ENCODE data around the gene NOSIP.

The NOSIP gene

GRCh38 chr19:49602806-49603205, 22.4 kb upstream of the NOSIP start:
- H3K4me3 ChIP-seq (ENCODE audit: control insufficient read depth, low read depth, low read length), result no peak overlapping the region
- DNase-seq (ENCODE audit: low read depth), result no peak
- no peak for TF ChIP-seq CTCF (IDR thresholded peaks at IDR 0.05; ENCODE audit: control insufficient read depth, insufficient read depth, low read depth, low read length, missing control alignments)

- no peak for DNase-seq (ENCODE audit: low read depth)
- H3K4me3 ChIP-seq (ENCODE audit: control insufficient read depth, low read depth, low read length), result no peak overlapping the region
- TF ChIP-seq CTCF (IDR thresholded peaks at IDR 0.05; ENCODE audit: control insufficient read depth, insufficient read depth, low read depth, low read length, missing control alignments), result no peak
Measured at GRCh38 chr19:49601482-49602038, 21.2 kb upstream of the NOSIP start.

GRCh38 chr19:49599378-49600295, 19.3 kb upstream of the NOSIP start:
- no peak for DNase-seq (ENCODE audit: low read depth)
- H3K4me3 ChIP-seq (ENCODE audit: control insufficient read depth, low read depth, low read length), result no peak overlapping the region
- TF ChIP-seq CTCF (IDR thresholded peaks at IDR 0.05; ENCODE audit: control insufficient read depth, insufficient read depth, low read depth, low read length, missing control alignments), result no peak

GRCh38 chr19:49597703-49597974, 17.3 kb upstream of the NOSIP start:
- H3K4me3 ChIP-seq (ENCODE audit: control insufficient read depth, low read depth, low read length), result no peak overlapping the region
- DNase-seq (ENCODE audit: low read depth), result no peak
- TF ChIP-seq CTCF (IDR thresholded peaks at IDR 0.05; ENCODE audit: control insufficient read depth, insufficient read depth, low read depth, low read length, missing control alignments), result no peak

- DNase-seq (ENCODE audit: low read depth), result no peak
- no peak overlapping the region for H3K4me3 ChIP-seq (ENCODE audit: control insufficient read depth, low read depth, low read length)
- TF ChIP-seq CTCF (IDR thresholded peaks at IDR 0.05; ENCODE audit: control insufficient read depth, insufficient read depth, low read depth, low read length, missing control alignments), result no peak
Measured at GRCh38 chr19:49596954-49597702, 16.8 kb upstream of the NOSIP start.

GRCh38 chr19:49596407-49596806, 16.1 kb upstream of the NOSIP start:
- DNase-seq (ENCODE audit: low read depth), result no peak
- no peak overlapping the region for H3K4me3 ChIP-seq (ENCODE audit: control insufficient read depth, low read depth, low read length)
- no peak for TF ChIP-seq CTCF (IDR thresholded peaks at IDR 0.05; ENCODE audit: control insufficient read depth, insufficient read depth, low read depth, low read length, missing control alignments)
